C4-2B (cell line): ENCODE data around the gene ETV5.

ENCODE experiments used
- ZFX ChIP-seq: fragments of 450-650 bp; IDR thresholded peaks from 2 replicates; pipeline ENCODE4 v1.6.1; 2017
- TF ChIP-seq, protein P1 (sequence below): fragments of 450-650 bp; conservative IDR thresholded peaks from 2 replicates; pipeline ENCODE4 v1.5.1; 2017; ENCODE audit warnings: mild to moderate bottlenecking

DNA sequence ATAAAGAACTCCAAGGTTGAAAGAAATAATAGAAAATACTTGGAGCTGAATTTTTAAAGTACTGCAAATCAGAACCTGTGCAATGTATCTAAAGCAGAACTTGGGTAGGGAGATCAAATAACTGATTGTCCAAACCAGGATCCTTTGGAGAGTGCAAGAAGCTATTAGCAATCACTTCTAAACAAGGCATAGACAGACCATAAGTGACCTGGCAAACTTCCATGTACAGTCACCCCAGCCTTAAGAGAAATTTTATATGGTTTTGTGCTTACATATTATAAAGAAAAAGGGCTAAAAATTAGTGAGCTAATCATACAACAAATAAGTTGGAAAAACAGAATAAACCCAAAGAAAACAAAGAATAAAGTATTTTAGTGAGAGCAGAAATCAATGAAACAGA is 35.2 kb downstream of the ETV5 start:
- TF ChIP-seq ZFX, result no peak
- TF ChIP-seq, protein P1, sequence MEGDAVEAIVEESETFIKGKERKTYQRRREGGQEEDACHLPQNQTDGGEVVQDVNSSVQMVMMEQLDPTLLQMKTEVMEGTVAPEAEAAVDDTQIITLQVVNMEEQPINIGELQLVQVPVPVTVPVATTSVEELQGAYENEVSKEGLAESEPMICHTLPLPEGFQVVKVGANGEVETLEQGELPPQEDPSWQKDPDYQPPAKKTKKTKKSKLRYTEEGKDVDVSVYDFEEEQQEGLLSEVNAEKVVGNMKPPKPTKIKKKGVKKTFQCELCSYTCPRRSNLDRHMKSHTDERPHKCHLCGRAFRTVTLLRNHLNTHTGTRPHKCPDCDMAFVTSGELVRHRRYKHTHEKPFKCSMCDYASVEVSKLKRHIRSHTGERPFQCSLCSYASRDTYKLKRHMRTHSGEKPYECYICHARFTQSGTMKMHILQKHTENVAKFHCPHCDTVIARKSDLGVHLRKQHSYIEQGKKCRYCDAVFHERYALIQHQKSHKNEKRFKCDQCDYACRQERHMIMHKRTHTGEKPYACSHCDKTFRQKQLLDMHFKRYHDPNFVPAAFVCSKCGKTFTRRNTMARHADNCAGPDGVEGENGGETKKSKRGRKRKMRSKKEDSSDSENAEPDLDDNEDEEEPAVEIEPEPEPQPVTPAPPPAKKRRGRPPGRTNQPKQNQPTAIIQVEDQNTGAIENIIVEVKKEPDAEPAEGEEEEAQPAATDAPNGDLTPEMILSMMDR, result no peak
